A673 (cell line): ENCODE data around the gene P2RY14.

ENCODE experiments used
- CTCF ChIP-seq: fragments of 300-800, 200-600 bp; sonication (generic); conservative IDR thresholded peaks from 2 replicates; pipeline ENCODE4 v1.5.1; 2017; ENCODE audit warnings: low read depth, mild to moderate bottlenecking, antibody characterized with exemption, low read length, moderate library complexity, mixed read lengths
- EZH2 ChIP-seq: fragments of 200-600 bp; sonication (generic); IDR thresholded peaks from 2 replicates; pipeline ENCODE4 v1.6.1; 2017; ENCODE audit warnings: borderline replicate concordance, low read depth, mild to moderate bottlenecking, mixed read lengths, antibody characterized with exemption, low read length; ENCODE audit not compliant: poor library complexity, severe bottlenecking

DNA sequence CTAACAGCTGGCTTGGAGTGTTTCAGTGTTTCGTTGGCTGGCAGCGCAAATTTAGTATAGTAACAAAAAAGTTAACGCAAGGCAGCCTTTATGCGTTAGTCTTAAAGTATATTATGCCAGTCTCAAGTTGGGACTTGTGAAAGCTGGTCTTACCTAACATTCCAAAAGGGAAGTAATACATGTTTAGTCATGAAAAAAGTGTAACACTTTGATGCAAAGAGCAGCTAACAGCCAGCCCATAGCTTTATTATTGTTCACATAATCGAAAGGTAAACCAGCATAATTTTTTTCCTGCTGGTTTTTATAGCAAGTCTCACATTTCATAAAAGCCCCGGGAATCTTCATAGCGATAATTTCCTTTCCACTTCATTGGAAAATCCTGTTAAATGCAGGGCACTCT, 40.6 kb upstream of the P2RY14 start:
- TF ChIP-seq CTCF (no peak), EZH2 (no peak)
